Measurements from ENCODE around the gene EYA3. TPM values are rescaled to one million over a fixed set of nuclear protein-coding genes. Genes with fewer than 3 reads are reported as not detected.

Gene EYA3
- total RNA-seq, 4 donors from 2014 or later = 13.8 to 21.9 (median 15.8) TPM

DNA sequence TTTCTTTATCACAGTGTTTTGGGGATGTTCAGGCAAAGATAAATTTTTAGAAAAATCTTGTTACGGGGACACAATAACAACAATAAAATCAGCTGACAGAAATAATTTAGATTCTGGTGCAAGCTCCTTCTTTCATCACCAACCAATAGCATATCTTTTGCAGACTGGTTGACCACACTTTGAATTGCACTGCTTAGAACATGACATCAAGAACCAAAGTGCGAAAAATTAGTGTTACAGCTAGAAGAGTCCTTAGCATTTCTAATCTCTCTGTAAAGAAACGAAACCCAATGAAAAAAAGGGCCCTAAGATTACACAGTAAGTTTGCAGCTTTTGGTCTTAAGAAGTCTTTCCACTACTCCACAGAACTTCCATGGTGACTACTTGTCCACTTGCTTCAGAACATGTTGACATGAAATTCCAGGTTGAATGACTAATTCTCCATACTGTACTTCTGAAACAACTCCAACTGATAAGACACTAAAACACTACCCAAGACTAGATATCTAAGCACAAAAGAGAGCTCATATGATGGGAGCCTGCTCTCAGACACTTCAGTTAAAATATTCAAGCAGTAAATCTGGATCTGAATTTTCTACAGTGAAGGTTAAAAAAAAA lies 97.4 kb downstream of the EYA3 start:
- H3K4me3 ChIP-seq = no peak overlapping the region
- 90 to 98% methylated on average over 3 of the region's 3 CpGs for WGBS, 2 donors
- H3K27ac ChIP-seq = no peak overlapping the region
- H3K27me3 ChIP-seq = no peaks in the 10 kb centered on the region
- H3K4me1 ChIP-seq = peaks cover 0 to 11% (median 0%) of the 10 kb centered on the region in 3 donors
- no peak for DNase-seq
- H3K9me3 ChIP-seq = no peaks in the 10 kb centered on the region
- TF ChIP-seq, protein P1, sequence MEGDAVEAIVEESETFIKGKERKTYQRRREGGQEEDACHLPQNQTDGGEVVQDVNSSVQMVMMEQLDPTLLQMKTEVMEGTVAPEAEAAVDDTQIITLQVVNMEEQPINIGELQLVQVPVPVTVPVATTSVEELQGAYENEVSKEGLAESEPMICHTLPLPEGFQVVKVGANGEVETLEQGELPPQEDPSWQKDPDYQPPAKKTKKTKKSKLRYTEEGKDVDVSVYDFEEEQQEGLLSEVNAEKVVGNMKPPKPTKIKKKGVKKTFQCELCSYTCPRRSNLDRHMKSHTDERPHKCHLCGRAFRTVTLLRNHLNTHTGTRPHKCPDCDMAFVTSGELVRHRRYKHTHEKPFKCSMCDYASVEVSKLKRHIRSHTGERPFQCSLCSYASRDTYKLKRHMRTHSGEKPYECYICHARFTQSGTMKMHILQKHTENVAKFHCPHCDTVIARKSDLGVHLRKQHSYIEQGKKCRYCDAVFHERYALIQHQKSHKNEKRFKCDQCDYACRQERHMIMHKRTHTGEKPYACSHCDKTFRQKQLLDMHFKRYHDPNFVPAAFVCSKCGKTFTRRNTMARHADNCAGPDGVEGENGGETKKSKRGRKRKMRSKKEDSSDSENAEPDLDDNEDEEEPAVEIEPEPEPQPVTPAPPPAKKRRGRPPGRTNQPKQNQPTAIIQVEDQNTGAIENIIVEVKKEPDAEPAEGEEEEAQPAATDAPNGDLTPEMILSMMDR (IDR thresholded peaks at IDR 0.05) = no peak
- TF ChIP-seq POLR2A (IDR thresholded peaks at IDR 0.05) = no peak
- intact Hi-C loops (cut with DNase I) = no loop called here
- peaks cover 9 to 100% (median 11%) of the 10 kb centered on the region in 3 donors for H3K36me3 ChIP-seq

DNA sequence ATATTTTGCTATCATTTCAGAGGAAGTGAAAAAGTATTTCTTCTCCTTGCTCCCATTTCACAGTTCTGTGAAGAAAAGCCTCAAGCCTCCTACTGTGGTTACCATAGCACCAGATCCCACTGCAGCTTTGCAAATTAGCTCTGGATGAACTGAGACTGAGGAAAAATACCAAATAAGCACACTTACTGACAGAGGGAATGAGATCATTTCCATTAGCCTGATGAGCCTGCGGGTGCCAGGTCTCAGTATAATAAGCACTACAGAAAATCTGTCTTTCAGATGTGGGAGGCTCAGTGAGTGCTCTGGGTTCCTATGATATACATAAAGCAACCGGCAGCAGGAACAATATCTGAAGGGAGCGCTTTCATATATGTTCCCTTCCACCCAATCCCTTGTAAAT lies 107.3 kb downstream of the EYA3 start:
- no peak overlapping the region for H3K4me3 ChIP-seq
- 73 to 81% methylated on average over 2 to 3 of the region's 3 CpGs for WGBS, 2 donors
- no peak for DNase-seq
- H3K4me1 ChIP-seq = peaks cover 0 to 8% (median 0%) of the 10 kb centered on the region in 3 donors
- intact Hi-C loops (cut with DNase I) = loop anchor here (5.0 kb wide), 1 partner anchor 124 kb away; no protein-coding TSS in a partner anchor
- no peaks in the 10 kb centered on the region for H3K27me3 ChIP-seq
- H3K36me3 ChIP-seq = peaks cover 0 to 52% (median 15%) of the 10 kb centered on the region in 3 donors
- peak overlapping the region in 1 of 4 donors; percentile 30 for H3K27ac ChIP-seq
- no peaks in the 10 kb centered on the region for H3K9me3 ChIP-seq
- no peak for TF ChIP-seq POLR2A (IDR thresholded peaks at IDR 0.05)
- TF ChIP-seq, protein P1 (IDR thresholded peaks at IDR 0.05) = no peak

DNA sequence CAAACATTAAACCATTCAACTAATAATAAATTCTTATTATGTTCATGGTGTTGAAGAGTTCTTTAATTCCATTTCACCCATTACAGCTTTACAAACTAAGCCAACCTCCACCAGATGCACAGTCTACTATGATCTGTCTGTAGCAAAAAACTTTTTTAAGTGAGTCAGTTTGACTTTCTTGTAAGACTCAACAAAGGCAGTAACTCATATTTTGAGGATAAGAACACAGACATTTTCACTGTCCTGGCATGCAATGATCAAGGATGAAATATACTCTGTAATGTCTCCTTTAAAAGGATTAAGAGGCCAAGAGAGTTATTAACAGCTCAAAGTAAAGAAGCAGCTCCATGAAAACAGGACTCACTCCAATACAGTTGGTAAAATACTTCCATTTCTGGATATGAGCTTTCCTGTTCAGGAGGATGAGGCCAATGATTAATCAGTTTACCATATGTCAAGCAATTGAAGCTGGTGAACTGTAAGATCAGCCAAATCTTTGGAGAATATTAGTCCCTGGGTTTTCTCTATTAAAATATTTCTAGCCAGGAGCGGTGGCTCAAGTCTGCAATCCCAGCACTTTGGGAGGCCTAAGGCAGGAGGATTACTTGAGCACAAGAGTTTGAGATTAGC lies 108.1 kb downstream of the EYA3 start:
- WGBS, 2 donors = 64 to 67% methylated on average over 1 of the region's 1 CpG
- peaks cover 0 to 53% (median 7%) of the 10 kb centered on the region in 3 donors for H3K36me3 ChIP-seq
- intact Hi-C loops (cut with DNase I) = loop anchor here (5.0 kb wide), 1 partner anchor 123 kb away; no protein-coding TSS in a partner anchor
- no peak overlapping the region for H3K4me3 ChIP-seq
- peak overlapping the region in 1 of 4 donors; percentile 30 for H3K27ac ChIP-seq
- no peaks in the 10 kb centered on the region for H3K27me3 ChIP-seq
- DNase-seq = no peak
- H3K4me1 ChIP-seq = peaks cover 0 to 8% (median 0%) of the 10 kb centered on the region in 3 donors
- H3K9me3 ChIP-seq = no peaks in the 10 kb centered on the region
- TF ChIP-seq POLR2A (IDR thresholded peaks at IDR 0.05) = no peak
- TF ChIP-seq, protein P1 (IDR thresholded peaks at IDR 0.05) = no peak

DNA sequence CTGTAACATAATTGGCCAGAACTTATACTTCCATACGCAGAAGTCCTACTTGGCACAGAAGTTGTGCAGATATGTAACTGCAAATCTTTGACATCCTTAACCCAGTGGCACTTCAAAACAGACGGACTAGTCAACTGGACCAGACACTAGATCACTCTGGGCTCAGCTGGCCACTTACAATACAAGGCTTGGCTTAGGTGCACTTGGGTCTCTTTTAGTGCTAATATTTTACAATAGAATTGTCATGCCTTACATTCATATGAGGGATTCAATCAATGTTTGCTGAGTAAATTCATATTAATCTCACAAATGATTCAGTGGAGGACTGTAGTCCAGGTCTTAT lies 108.6 kb downstream of the EYA3 start:
- DNase-seq = no peak
- WGBS, 2 donors = 10 to 16% methylated on average over 2 of the region's 2 CpGs
- Histone ChIP-seq H3K4me1 (peaks cover 0 to 8% (median 0%) of the 10 kb centered on the region in 3 donors), H3K36me3 (peaks cover 0 to 53% (median 3%) of the 10 kb centered on the region in 3 donors), H3K4me3 (no peak overlapping the region), H3K27me3 (no peaks in the 10 kb centered on the region), H3K27ac (peak overlapping the region in 2 of 4 donors; percentile 16 to 41), H3K9me3 (no peaks in the 10 kb centered on the region)
- TF ChIP-seq POLR2A (IDR thresholded peaks at IDR 0.05) = no peak
- TF ChIP-seq, protein P1 (IDR thresholded peaks at IDR 0.05) = no peak
- intact Hi-C loops (cut with DNase I) = loop anchor here (5.0 kb wide), 1 partner anchor 123 kb away; no protein-coding TSS in a partner anchor

Data from esophagus squamous epithelium (tissue), 5 donors.